OCI-LY1 (cell line): Measurements from ENCODE around the gene BPIFB6.

ENCODE experiments used
- H2AFZ ChIP-seq: fragments of 200-600 bp; sonication (generic), shearing (Covaris generic); 2 replicates; pipeline ENCODE4 v1.6.0; 2014; ENCODE audit warnings: antibody characterized with exemption, mild to moderate bottlenecking, low read length
- H3F3A ChIP-seq: fragments of 200-600 bp; sonication (generic), shearing (Covaris generic); 2 replicates; pipeline ENCODE4 v1.6.0; 2014; ENCODE audit warnings: mild to moderate bottlenecking, antibody characterized with exemption, low read length, moderate library complexity; ENCODE audit not compliant: insufficient read depth
- H3K27ac ChIP-seq: fragments of 200-600 bp; sonication (generic); 2 replicates; pipeline ENCODE4 v1.5.1; 2014; ENCODE audit warnings: low read length, mixed run types, mild to moderate bottlenecking, low read depth; ENCODE audit not compliant: poor library complexity, severe bottlenecking
- H3K27me3 ChIP-seq: fragments of 200-600 bp; sonication (generic); 2 replicates; pipeline ENCODE4 v1.6.0; 2014; ENCODE audit warnings: antibody characterized with exemption, mild to moderate bottlenecking, low read length, moderate library complexity; ENCODE audit not compliant: insufficient read depth
- H3K36me3 ChIP-seq: fragments of 200-600 bp; sonication (generic); 2 replicates; pipeline ENCODE4 v1.6.1; 2014; ENCODE audit warnings: mild to moderate bottlenecking, antibody characterized with exemption, low read length, moderate library complexity, mixed read lengths; ENCODE audit not compliant: insufficient read depth
- H3K4me1 ChIP-seq: fragments of 200-600 bp; sonication (generic); 2 replicates; pipeline ENCODE4 v1.5.1; 2014; ENCODE audit warnings: mild to moderate bottlenecking, low read length, moderate library complexity; ENCODE audit not compliant: insufficient read depth, severe bottlenecking
- H3K4me2 ChIP-seq: fragments of 200-600 bp; sonication (generic), shearing (Covaris generic); 2 replicates; pipeline ENCODE4 v1.6.1; 2014; ENCODE audit warnings: low read length
- H3K4me3 ChIP-seq: fragments of 200-600 bp; sonication (generic); 2 replicates; pipeline ENCODE4 v1.5.1; 2014; ENCODE audit warnings: low read length, low read depth, mild to moderate bottlenecking, mixed read lengths; ENCODE audit not compliant: poor library complexity, severe bottlenecking
- H3K79me2 ChIP-seq: fragments of 200-600 bp; shearing (Covaris generic); 2 replicates; pipeline ENCODE4 v1.6.1; 2016; ENCODE audit warnings: mixed run types, low read length, mixed read lengths; ENCODE audit not compliant: insufficient read depth
- H3K9ac ChIP-seq: fragments of 200-600 bp; sonication (generic), shearing (Covaris generic); 2 replicates; pipeline ENCODE4 v1.6.1; 2014; ENCODE audit warnings: mild to moderate bottlenecking, low read length, mixed read lengths
- H3K9me2 ChIP-seq: fragments of 200-600 bp; sonication (generic), shearing (Covaris generic); 2 replicates; pipeline ENCODE4 v1.6.1; 2014; ENCODE audit warnings: low read depth, mild to moderate bottlenecking, low read length, mixed read lengths
- H3K9me3 ChIP-seq: fragments of 200-600 bp; shearing (Covaris generic); 2 replicates; pipeline ENCODE4 v1.6.1; 2014; ENCODE audit warnings: low read length, mixed read lengths
- H4K20me1 ChIP-seq: fragments of 200-600 bp; sonication (generic), shearing (Covaris generic); 2 replicates; pipeline ENCODE4 v1.6.0; 2016; ENCODE audit warnings: mild to moderate bottlenecking, low read length; ENCODE audit not compliant: insufficient read depth
- CTCF ChIP-seq: fragments of 200-600 bp; sonication (generic), shearing (Covaris generic); IDR thresholded peaks from 2 replicates; pipeline ENCODE4 v1.5.1; 2017; ENCODE audit warnings: mild to moderate bottlenecking, antibody characterized with exemption, low read length, moderate library complexity, mixed read lengths
- EZH2 ChIP-seq: fragments of 200-600 bp; sonication (generic), shearing (Covaris generic); IDR thresholded peaks from 2 replicates; pipeline ENCODE4 v1.8.0; 2017; ENCODE audit warnings: borderline replicate concordance, mixed run types, mild to moderate bottlenecking, antibody characterized with exemption, low read length, moderate library complexity, mixed read lengths

Gene BPIFB6

GRCh38 chr20:33019465-33020277 lies 11.8 kb upstream of the BPIFB6 start:
- Histone ChIP-seq H3F3A (no peaks in the 10 kb centered on the region), H3K4me2 (no peak overlapping the region), H3K9me2 (no peaks in the 10 kb centered on the region), H3K27me3 (0 out of 2 replicates have a peak, but pooled peaks cover under 1% of the 10 kb centered on the region), H2AFZ (no peak overlapping the region), H3K27ac (no peak overlapping the region), H3K79me2 (no peaks in the 10 kb centered on the region), H3K4me3 (no peak overlapping the region), H3K9ac (no peak overlapping the region), H3K9me3 (no peaks in the 10 kb centered on the region), H3K36me3 (no peaks in the 10 kb centered on the region), H3K4me1 (no peaks in the 10 kb centered on the region), H4K20me1 (no peaks in the 10 kb centered on the region)
- no peak; the same call in 1 of the 2 replicates for TF ChIP-seq CTCF
- TF ChIP-seq EZH2, result no peak

- Histone ChIP-seq H3K4me2 (no peak overlapping the region), H3K4me1 (no peaks in the 10 kb centered on the region), H4K20me1 (no peaks in the 10 kb centered on the region), H3K9me3 (no peaks in the 10 kb centered on the region), H3K9ac (no peak overlapping the region), H3K27ac (no peak overlapping the region), H3K27me3 (no peaks in the 10 kb centered on the region), H3F3A (no peaks in the 10 kb centered on the region), H2AFZ (no peak overlapping the region), H3K4me3 (no peak overlapping the region), H3K9me2 (no peaks in the 10 kb centered on the region), H3K36me3 (no peaks in the 10 kb centered on the region), H3K79me2 (no peaks in the 10 kb centered on the region)
- TF ChIP-seq EZH2 (no peak), CTCF (no peak)
These were observed 10.9 kb upstream of the BPIFB6 start for GRCh38 chr20:33020278-33021161.

- H3K4me1 ChIP-seq, result no peaks in the 10 kb centered on the region
- H3K79me2 ChIP-seq, result no peaks in the 10 kb centered on the region
- H2AFZ ChIP-seq, result no peak overlapping the region
- H3K4me2 ChIP-seq, result no peak overlapping the region
- H3K9me3 ChIP-seq, result no peaks in the 10 kb centered on the region
- no peak overlapping the region for H3K27ac ChIP-seq
- H3K9ac ChIP-seq, result no peak overlapping the region
- no peak for TF ChIP-seq CTCF
- no peak for TF ChIP-seq EZH2
- no peaks in the 10 kb centered on the region for H3F3A ChIP-seq
- no peak overlapping the region for H3K4me3 ChIP-seq
- no peaks in the 10 kb centered on the region for H3K27me3 ChIP-seq
- no peaks in the 10 kb centered on the region for H3K36me3 ChIP-seq
- no peaks in the 10 kb centered on the region for H4K20me1 ChIP-seq
- no peaks in the 10 kb centered on the region for H3K9me2 ChIP-seq
These were observed 9.6 kb upstream of the BPIFB6 start for GRCh38 chr20:33021879-33022278.
